ENCODE measurements around the gene ANKRD13D. TPM values are rescaled to one million over a fixed set of nuclear protein-coding genes. Genes with fewer than 3 reads are reported as not detected.

The ANKRD13D gene
- total RNA-seq, 1 experiment from 2014 or later = 58.9 TPM

- Histone ChIP-seq H2AFZ (ENCODE audit: low read length) (no peak overlapping the region), H3K27ac (ENCODE audit: low read length) (no peak overlapping the region), H3K79me2 (ENCODE audit: low read length) (peaks cover 30% of the 10 kb centered on the region), H3K4me3 (ENCODE audit: low read length) (no peak overlapping the region), H3K27me3 (ENCODE audit: low read length) (no peaks in the 10 kb centered on the region), H3F3A (ENCODE audit: low read length, unreplicated experiment) (no peaks in the 10 kb centered on the region), H3K9ac (ENCODE audit: low read length) (no peak overlapping the region), H3K36me3 (ENCODE audit: low read depth, low read length) (peaks cover 49% of the 10 kb centered on the region), H3K9me2 (replicated peaks; ENCODE audit: low read length) (no peaks in the 10 kb centered on the region), H3K4me2 (ENCODE audit: low read length) (no peak overlapping the region), H4K20me1 (ENCODE audit: low read length) (peaks cover 3% of the 10 kb centered on the region; the same call in 1 of the 2 replicates), H3K9me3 (ENCODE audit: low read length) (no peaks in the 10 kb centered on the region), H3K4me1 (ENCODE audit: insufficient read depth, low read length) (no peaks in the 10 kb centered on the region)
- no peak for TF ChIP-seq CTCF (conservative IDR thresholded peaks at IDR 0.05; ENCODE audit: low read depth, low read length)
- no peak for TF ChIP-seq EZH2phosphoT487 (IDR thresholded peaks at IDR 0.05; ENCODE audit: borderline replicate concordance, low read length)
- TF ChIP-seq EZH2 (IDR thresholded peaks at IDR 0.05; ENCODE audit: low read length, unreplicated experiment) = no peak
- ATAC-seq (no peak), DNase-seq (no peak)
- CTCF ChIA-PET = no interaction called here
- intact Hi-C loops (cut with micrococcal nuclease) = no loop called here
- no TSS peak for BruUV-seq (replicated peaks)
- POLR2A ChIA-PET (ENCODE audit: unreplicated experiment) = no interaction called here
Measured at GRCh38 chr11:67278939-67279588, 10.0 kb upstream of the ANKRD13D start.

- Histone ChIP-seq H3K27me3 (ENCODE audit: low read length) (no peaks in the 10 kb centered on the region), H3K9me2 (replicated peaks; ENCODE audit: low read length) (no peaks in the 10 kb centered on the region), H3K79me2 (ENCODE audit: low read length) (peaks cover 24% of the 10 kb centered on the region), H4K20me1 (ENCODE audit: low read length) (no peaks in the 10 kb centered on the region), H3K4me3 (ENCODE audit: low read length) (no peak overlapping the region), H3K9me3 (ENCODE audit: low read length) (no peaks in the 10 kb centered on the region), H2AFZ (ENCODE audit: low read length) (no peak overlapping the region), H3F3A (ENCODE audit: low read length, unreplicated experiment) (no peaks in the 10 kb centered on the region), H3K4me2 (ENCODE audit: low read length) (no peak overlapping the region), H3K9ac (ENCODE audit: low read length) (no peak overlapping the region), H3K36me3 (ENCODE audit: low read depth, low read length) (peaks cover 50% of the 10 kb centered on the region), H3K27ac (ENCODE audit: low read length) (no peak overlapping the region), H3K4me1 (ENCODE audit: insufficient read depth, low read length) (no peaks in the 10 kb centered on the region)
- DNase-seq = no peak
- intact Hi-C loops (cut with micrococcal nuclease) = no loop called here
- BruUV-seq (replicated peaks) = no TSS peak
- ChIA-PET POLR2A (ENCODE audit: unreplicated experiment) (no interaction called here), CTCF (no interaction called here)
- TF ChIP-seq EZH2 (IDR thresholded peaks at IDR 0.05; ENCODE audit: low read length, unreplicated experiment) (no peak), EZH2phosphoT487 (IDR thresholded peaks at IDR 0.05; ENCODE audit: borderline replicate concordance, low read length) (no peak), CTCF (conservative IDR thresholded peaks at IDR 0.05; ENCODE audit: low read depth, low read length) (no peak)
- ATAC-seq = no peak
Measured at GRCh38 chr11:67279589-67280340, 9.3 kb upstream of the ANKRD13D start.

- POLR2A ChIA-PET (ENCODE audit: unreplicated experiment) = no interaction called here
- CTCF ChIA-PET = no interaction called here
Measured at GRCh38 chr11:67280341-67280787, 8.7 kb upstream of the ANKRD13D start.

More at GRCh38 chr11:67280341-67280787, 8.7 kb upstream of the ANKRD13D start:
- no peaks in the 10 kb centered on the region for H4K20me1 ChIP-seq (ENCODE audit: low read length)
- peaks cover 18% of the 10 kb centered on the region for H3K79me2 ChIP-seq (ENCODE audit: low read length)
- DNase-seq (no peak), ATAC-seq (no peak)
- no peaks in the 10 kb centered on the region for H3K27me3 ChIP-seq (ENCODE audit: low read length)
- H3K4me2 ChIP-seq (ENCODE audit: low read length) = no peak overlapping the region
- TF ChIP-seq EZH2phosphoT487 (IDR thresholded peaks at IDR 0.05; ENCODE audit: borderline replicate concordance, low read length) = no peak
- no peak for TF ChIP-seq EZH2 (IDR thresholded peaks at IDR 0.05; ENCODE audit: low read length, unreplicated experiment)
- no peak for TF ChIP-seq CTCF (conservative IDR thresholded peaks at IDR 0.05; ENCODE audit: low read depth, low read length)
- H3K9ac ChIP-seq (ENCODE audit: low read length) = no peak overlapping the region
- no peak overlapping the region for H3K27ac ChIP-seq (ENCODE audit: low read length)
- no peak overlapping the region for H2AFZ ChIP-seq (ENCODE audit: low read length)
- H3F3A ChIP-seq (ENCODE audit: low read length, unreplicated experiment) = no peaks in the 10 kb centered on the region
- H3K4me3 ChIP-seq (ENCODE audit: low read length) = no peak overlapping the region
- no peaks in the 10 kb centered on the region for H3K4me1 ChIP-seq (ENCODE audit: insufficient read depth, low read length)
- no peaks in the 10 kb centered on the region for H3K9me3 ChIP-seq (ENCODE audit: low read length)
- no peaks in the 10 kb centered on the region for H3K9me2 ChIP-seq (replicated peaks; ENCODE audit: low read length)
- BruUV-seq (replicated peaks) = no TSS peak
- intact Hi-C loops (cut with micrococcal nuclease) = no loop called here
- peaks cover 52% of the 10 kb centered on the region for H3K36me3 ChIP-seq (ENCODE audit: low read depth, low read length)
